Epithelial cell of prostate (primary cell): ENCODE results near the gene ATP6V1G1.

Experiments
- DNase-seq: peaks from one replicate; pipeline ENCODE4 v3.0.0-alpha.2; 2011; ENCODE audit warnings: low read depth, low spot score
- H3K27ac ChIP-seq: fragments of 450-650 bp; 2 replicates; pipeline ENCODE4 v1.5.1; 2017; ENCODE audit warnings: mild to moderate bottlenecking

The ATP6V1G1 gene

GRCh38 chr9:114587345-114588202 is at the start of gene ATP6V1G1:
Gene ATP6V1G1, plus strand, starts transcription at chr9:114587769. Its CDS starts 70 bp downstream, at chr9:114587839.
- DNase-seq = peak; percentile 98
- peak within 1 kb of the TSS; percentile 84 for H3K27ac ChIP-seq

DNA sequence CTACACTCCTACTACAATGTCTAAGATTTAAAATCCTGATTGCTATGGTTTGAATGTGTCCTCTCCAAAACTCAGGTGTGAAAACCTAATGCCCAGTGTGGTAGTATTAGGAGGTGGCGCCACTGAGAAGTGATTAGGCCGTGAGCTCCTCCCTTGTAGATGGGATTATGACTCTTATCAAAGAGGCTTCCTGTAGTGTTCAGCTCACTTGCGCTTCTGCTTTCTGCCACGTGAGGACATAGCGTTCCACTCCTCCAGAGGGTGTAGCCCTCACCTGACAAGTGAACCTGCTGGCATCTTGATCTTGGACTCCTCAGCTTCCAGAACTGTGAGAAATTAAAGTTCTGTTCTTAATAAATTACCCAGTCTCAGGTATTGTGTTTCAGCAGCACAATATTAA is 49.3 kb upstream of the ATP6V1G1 start:
- no peak overlapping the region for H3K27ac ChIP-seq
- no peak for DNase-seq

- H3K27ac ChIP-seq = no peak overlapping the region
- no peak for DNase-seq
These were observed 47.7 kb upstream of the ATP6V1G1 start for GRCh38 chr9:114539701-114540380.

- H3K27ac ChIP-seq = no peak overlapping the region
- DNase-seq = no peak
These were observed 42.5 kb upstream of the ATP6V1G1 start for GRCh38 chr9:114545055-114545454.

DNA sequence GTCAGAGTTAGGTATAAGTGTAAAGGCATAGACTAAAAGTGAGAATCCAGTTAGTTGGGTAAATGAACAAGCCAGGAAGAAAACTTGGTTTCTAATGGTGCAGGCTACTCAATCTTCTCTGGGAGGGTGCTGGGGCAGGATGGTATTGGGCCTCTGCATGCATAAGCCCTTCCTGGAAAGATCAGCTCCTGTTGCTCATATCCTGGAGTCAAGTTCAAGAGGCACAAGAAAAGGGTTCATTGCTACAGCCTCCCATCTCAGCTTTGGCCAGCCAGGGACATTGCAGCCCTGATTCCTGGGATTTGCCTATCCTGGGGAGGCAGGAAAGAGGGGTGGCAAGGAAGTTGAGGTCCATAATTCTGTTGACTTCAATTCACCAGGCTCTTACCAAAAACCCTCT is 40.7 kb upstream of the ATP6V1G1 start:
- DNase-seq = no peak
- H3K27ac ChIP-seq = no peak overlapping the region

GRCh38 chr9:114549697-114550330 is 37.8 kb upstream of the ATP6V1G1 start:
- H3K27ac ChIP-seq = no peak overlapping the region
- DNase-seq = no peak

DNA sequence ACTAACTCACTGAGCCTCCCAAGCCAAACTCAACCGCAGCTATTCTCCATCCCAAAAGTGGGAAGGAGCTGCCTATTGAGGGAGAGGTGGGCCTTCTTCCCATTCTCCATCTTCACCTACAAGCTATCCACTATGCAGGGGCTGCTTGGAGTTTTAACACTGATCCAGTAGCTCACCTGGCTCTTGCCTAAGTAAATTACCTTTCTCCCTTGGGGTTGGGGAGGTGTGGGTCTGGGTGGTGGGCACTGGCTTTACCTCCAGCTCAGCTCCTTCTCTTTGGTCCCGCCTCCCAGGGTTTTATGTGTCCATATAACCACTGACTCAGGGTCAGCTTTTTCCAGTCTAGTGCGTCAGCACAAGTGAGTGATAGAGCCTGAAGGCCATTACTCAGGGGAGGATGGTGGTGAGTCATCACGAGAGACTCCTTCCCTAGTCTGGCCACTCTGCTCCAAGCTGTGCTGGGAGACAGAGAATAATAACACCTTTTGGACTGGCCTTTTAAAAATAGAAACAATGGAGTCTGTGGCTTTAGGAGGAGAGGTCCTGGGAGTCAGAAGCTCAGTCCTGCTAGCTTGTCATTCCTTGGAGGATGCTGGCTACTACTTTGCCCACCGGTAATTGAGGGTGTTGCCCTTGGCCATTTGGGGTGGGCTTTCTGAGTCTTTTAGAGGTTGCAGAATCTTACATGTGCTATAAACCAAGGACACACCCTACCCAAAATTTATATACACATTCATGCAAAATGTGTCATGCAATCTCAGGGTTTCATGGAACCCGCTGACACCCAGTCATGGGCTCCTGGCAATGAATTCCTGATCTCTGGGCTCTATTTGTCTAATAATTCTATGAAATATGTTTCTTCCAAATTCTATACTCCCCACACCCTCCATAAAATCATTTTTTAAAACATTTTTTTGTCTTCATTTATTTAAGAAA is 35.6 kb upstream of the ATP6V1G1 start:
- peak overlapping the region; percentile 82 for H3K27ac ChIP-seq
- peak; percentile 96 for DNase-seq

GRCh38 chr9:114552706-114553105 is 34.9 kb upstream of the ATP6V1G1 start:
- peak overlapping the region; percentile 82 for H3K27ac ChIP-seq
- DNase-seq = no peak

GRCh38 chr9:114553202-114553601 is 34.4 kb upstream of the ATP6V1G1 start:
- H3K27ac ChIP-seq = peak overlapping the region; percentile 82
- no peak for DNase-seq

- H3K27ac ChIP-seq = no peak overlapping the region
These were observed 31.9 kb upstream of the ATP6V1G1 start for GRCh38 chr9:114555696-114556095.

GRCh38 chr9:114558027-114558675 is 29.4 kb upstream of the ATP6V1G1 start:
- no peak overlapping the region for H3K27ac ChIP-seq

More at GRCh38 chr9:114555696-114556095, 31.9 kb upstream of the ATP6V1G1 start:
- no peak for DNase-seq

GRCh38 chr9:114559830-114560513 is 27.6 kb upstream of the ATP6V1G1 start:
- DNase-seq = no peak
- H3K27ac ChIP-seq = no peak overlapping the region

More at GRCh38 chr9:114558027-114558675, 29.4 kb upstream of the ATP6V1G1 start:
- peak; percentile 14 for DNase-seq

DNA sequence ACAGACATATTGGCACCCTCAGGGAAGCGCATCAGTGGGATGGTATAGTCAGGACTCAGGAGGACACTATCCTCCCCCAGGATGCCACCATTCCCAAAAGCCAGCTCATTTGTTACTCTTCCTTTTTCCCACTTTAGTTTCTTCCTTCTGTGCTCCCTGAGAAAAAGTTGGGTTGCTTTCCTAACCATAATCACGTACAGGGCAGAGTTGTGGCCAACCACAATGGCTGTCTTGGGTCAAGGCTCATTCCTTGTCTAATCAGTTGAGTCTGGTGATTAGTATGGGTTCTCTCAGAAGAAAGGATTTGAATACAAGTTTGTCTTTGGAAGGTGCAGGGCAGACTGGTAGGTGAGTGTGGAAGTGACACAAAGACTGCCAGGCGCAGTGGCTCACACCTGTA is 26.6 kb upstream of the ATP6V1G1 start:
- no peak overlapping the region for H3K27ac ChIP-seq
- no peak for DNase-seq

DNA sequence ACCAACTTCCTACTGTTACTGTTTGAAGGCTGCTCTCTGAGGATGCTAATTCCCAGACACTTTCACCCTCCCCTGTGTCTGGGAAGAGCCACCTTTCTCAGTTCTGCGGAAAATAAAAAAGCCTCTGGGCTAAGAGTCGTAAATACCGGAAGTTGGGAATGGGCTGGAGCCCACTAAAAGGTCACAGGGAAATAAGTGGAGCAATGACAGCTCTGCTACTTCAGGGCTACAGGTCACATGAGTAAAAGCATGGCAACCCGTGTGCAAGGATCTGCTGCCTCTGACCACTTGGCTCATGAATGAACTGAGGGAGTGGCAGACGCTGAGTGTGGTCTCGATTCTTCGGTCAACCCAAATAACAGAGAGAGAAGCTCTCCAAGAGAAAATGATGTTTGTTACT is 25.8 kb upstream of the ATP6V1G1 start:
- DNase-seq = no peak
- H3K27ac ChIP-seq = no peak overlapping the region

GRCh38 chr9:114565204-114565603 is 22.4 kb upstream of the ATP6V1G1 start:
- no peak overlapping the region for H3K27ac ChIP-seq
- DNase-seq = no peak

- H3K27ac ChIP-seq = no peak overlapping the region
- no peak for DNase-seq
These were observed 16.8 kb upstream of the ATP6V1G1 start for GRCh38 chr9:114570742-114571141.

- DNase-seq = no peak
- H3K27ac ChIP-seq = no peak overlapping the region
These were observed 16.2 kb upstream of the ATP6V1G1 start for GRCh38 chr9:114571391-114571790.

- no peak for DNase-seq
- H3K27ac ChIP-seq = no peak overlapping the region
These were observed 15.4 kb upstream of the ATP6V1G1 start for GRCh38 chr9:114572199-114572598.

DNA sequence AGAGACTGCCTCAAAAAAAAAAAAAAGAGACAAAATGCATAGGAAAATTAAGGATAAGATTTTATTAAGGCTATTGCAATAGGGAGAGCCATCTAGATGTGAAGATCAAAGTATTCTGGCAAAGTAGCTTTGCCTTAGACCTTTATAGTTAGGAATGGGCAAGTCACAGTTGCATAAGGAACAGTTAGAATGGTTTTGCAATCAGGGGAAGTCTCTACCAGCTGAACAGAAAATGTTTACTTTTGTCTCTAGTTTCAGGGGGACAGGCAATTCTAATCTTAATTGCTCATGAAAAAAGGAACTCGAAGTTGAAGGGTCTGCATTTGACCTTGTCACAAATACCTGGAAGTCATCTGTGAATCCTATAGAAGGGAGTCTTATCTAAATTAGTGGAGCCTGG is 13.1 kb upstream of the ATP6V1G1 start:
- DNase-seq = no peak
- no peak overlapping the region for H3K27ac ChIP-seq
